Breast epithelium (tissue), 3 donors: Measurements from ENCODE around the gene PDZD2.

Experiments used
- POLR2A ChIP-seq: fragments of 450-650 bp; IDR thresholded peaks from one replicate; pipeline ENCODE4 v1.6.1; 2016; ENCODE audit warnings: antibody characterized with exemption, mild to moderate bottlenecking, moderate library complexity
- POLR2AphosphoS5 ChIP-seq, 3 donors: sonication (generic); formaldehyde crosslinking; IDR thresholded peaks; one replicate each; pipeline ENCODE4 v1.6.1; 2017; ENCODE audit warnings: antibody characterized with exemption in 3 of 3
- TF ChIP-seq, protein P1 (sequence below), 3 donors: fragments of 450-650 bp; IDR thresholded peaks; one replicate each; pipeline ENCODE4 v1.5.1; 2016 to 2017; ENCODE audit warnings: antibody characterized with exemption in 3 of 3, mild to moderate bottlenecking in 3 of 3, moderate library complexity in 3 of 3

DNA sequence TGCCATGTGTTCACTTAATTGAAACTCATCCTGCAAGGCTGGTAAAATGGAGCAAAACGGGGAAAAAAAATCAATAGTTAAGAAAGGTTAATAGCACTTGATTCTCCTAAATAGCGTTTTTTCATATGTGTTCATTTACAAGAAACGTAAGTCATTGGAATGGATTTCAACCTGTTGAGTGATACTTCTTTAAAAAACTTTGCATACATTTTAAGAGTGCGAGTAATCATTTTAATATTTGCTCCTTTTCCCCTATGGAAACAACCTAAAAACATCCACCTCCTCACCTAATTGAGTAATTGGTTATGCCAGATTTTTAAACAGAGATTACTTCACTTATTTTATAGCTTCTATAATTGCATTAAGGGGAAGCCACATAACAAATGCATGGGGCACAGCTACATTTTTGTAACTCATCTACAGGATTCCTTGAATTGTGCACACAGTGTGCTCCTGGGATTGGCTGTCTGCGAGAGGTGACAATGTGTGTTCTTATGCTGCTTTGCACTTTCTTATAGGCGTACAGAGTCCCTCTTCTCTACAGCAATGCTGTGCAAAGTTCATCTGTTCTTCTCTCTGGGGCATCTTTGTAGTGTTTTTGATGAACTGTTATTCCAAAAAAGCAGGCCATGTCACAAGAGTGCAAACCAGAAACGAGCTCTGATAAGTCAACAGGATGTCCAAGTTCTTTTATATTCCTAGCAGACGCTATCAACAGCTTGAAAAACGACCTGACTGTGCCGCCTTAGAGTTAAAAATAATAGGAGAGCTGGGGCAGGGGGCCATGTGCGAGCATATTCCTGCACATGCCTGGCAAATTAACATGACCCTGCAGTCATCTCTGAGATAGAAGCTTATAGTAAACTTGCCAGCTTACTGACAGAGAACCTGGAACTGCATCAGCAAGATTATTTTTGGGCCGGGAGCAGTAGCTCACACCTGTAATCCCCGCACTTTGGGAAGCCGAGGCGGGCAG lies 417.2 kb downstream of the PDZD2 start:
- TF ChIP-seq, protein P1, sequence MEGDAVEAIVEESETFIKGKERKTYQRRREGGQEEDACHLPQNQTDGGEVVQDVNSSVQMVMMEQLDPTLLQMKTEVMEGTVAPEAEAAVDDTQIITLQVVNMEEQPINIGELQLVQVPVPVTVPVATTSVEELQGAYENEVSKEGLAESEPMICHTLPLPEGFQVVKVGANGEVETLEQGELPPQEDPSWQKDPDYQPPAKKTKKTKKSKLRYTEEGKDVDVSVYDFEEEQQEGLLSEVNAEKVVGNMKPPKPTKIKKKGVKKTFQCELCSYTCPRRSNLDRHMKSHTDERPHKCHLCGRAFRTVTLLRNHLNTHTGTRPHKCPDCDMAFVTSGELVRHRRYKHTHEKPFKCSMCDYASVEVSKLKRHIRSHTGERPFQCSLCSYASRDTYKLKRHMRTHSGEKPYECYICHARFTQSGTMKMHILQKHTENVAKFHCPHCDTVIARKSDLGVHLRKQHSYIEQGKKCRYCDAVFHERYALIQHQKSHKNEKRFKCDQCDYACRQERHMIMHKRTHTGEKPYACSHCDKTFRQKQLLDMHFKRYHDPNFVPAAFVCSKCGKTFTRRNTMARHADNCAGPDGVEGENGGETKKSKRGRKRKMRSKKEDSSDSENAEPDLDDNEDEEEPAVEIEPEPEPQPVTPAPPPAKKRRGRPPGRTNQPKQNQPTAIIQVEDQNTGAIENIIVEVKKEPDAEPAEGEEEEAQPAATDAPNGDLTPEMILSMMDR (IDR thresholded peaks at IDR 0.05) = no peak
- TF ChIP-seq POLR2AphosphoS5 (IDR thresholded peaks at IDR 0.05) (no peak), POLR2A (no peak)
